Endodermal cell (in vitro differentiated cells): ENCODE measurements around the gene PLEKHG2. TPM values are rescaled to one million over a fixed set of nuclear protein-coding genes. Genes with fewer than 3 reads are reported as not detected.

Experiments used
- DNase-seq: peaks from one replicate; pipeline ENCODE4 v3.0.0-alpha.2; 2017
- H3K27ac ChIP-seq: 2 replicates; pipeline ENCODE4 v1.5.1; 2013; ENCODE audit warnings: mild to moderate bottlenecking, low read depth, low read length, moderate library complexity
- H3K27me3 ChIP-seq: 2 replicates; pipeline ENCODE4 v1.6.1; 2013; ENCODE audit warnings: mild to moderate bottlenecking, low read length, moderate library complexity; ENCODE audit not compliant: insufficient read depth, control insufficient read depth, poor library complexity, severe bottlenecking
- H3K36me3 ChIP-seq: 2 replicates; pipeline ENCODE4 v1.7.0; 2013; ENCODE audit warnings: mild to moderate bottlenecking, low read length, moderate library complexity; ENCODE audit not compliant: control insufficient read depth, insufficient read depth
- H3K4me1 ChIP-seq: one replicate; pipeline ENCODE4 v1.7.0; 2013; ENCODE audit warnings: low read length; ENCODE audit not compliant: control insufficient read depth, insufficient read depth
- H3K4me3 ChIP-seq: 2 replicates; pipeline ENCODE4 v1.5.1; 2013; ENCODE audit warnings: mild to moderate bottlenecking, low read length, moderate library complexity
- H3K9ac ChIP-seq: 2 replicates; pipeline ENCODE4 v1.6.1; 2013; ENCODE audit warnings: mild to moderate bottlenecking, low read length, moderate library complexity; ENCODE audit not compliant: poor library complexity, severe bottlenecking; ENCODE audit errors: extremely low read depth
- H3K9me3 ChIP-seq: 2 replicates; pipeline ENCODE4 v1.6.1; 2013; ENCODE audit warnings: mild to moderate bottlenecking, low read length, moderate library complexity; ENCODE audit not compliant: control insufficient read depth
- H3K27ac Mint-ChIP-seq: 2 replicates; pipeline ENCODE4 v1.8.0; 2020; ENCODE audit warnings: mixed read lengths
- H3K27me3 Mint-ChIP-seq: 2 replicates; pipeline ENCODE4 v1.8.0; 2021; ENCODE audit warnings: mild to moderate bottlenecking, mixed read lengths; ENCODE audit not compliant: insufficient read depth
- H3K36me3 Mint-ChIP-seq: 2 replicates; pipeline ENCODE4 v1.8.0; 2020; ENCODE audit warnings: low read depth, mixed read lengths
- H3K4me1 Mint-ChIP-seq: 2 replicates; pipeline ENCODE4 v1.8.0; 2020; ENCODE audit warnings: mixed read lengths
- H3K4me3 Mint-ChIP-seq: 2 replicates; pipeline ENCODE4 v1.8.0; 2020; ENCODE audit warnings: mild to moderate bottlenecking, moderate library complexity, mixed read lengths
- H3K9me3 Mint-ChIP-seq: 2 replicates; pipeline ENCODE4 v1.8.0; 2020; ENCODE audit warnings: mild to moderate bottlenecking, mixed read lengths
- WGBS, 2 experiments: methylation state at CpG; one replicate each; pipeline versions ENCODE4 v1.1.5 to v1.1.7; 2013; ENCODE audit warnings: missing lambda C conversion rate in 2 of 2, mixed read lengths in 1 of 2; ENCODE audit not compliant: insufficient coverage in 1 of 2, insufficient read length in 1 of 2; 5-methylcytosine and 5-hydroxymethylcytosine counted together
- total RNA-seq, 2 donors: library from RNA; stranded (reverse); fragmentation: NEBNext Ultra II Directional in 1 of 2; extraction: Animal tissue kit (Norgen Biotek cat#: 25700) in 1 of 2; gene quantifications; 2 replicates in 1 of 2; 3 replicates in 1 of 2; pipeline ENCODE4 v1.2.1, GENCODE V29; 2021
- TF ChIP-seq, protein P1 (sequence below): fragments of 200-600 bp; sonication (generic); conservative IDR thresholded peaks from 2 replicates; pipeline ENCODE4 v1.5.0; 2021; ENCODE audit warnings: antibody characterized with exemption, mild to moderate bottlenecking

PLEKHG2 gene
- total RNA-seq, 2 donors from 2014 or later = 127 to 160 TPM

- H3K27me3 Mint-ChIP-seq = no peaks in the 10 kb centered on the region
- no peak overlapping the region for H3K4me3 Mint-ChIP-seq
- no peaks in the 10 kb centered on the region for H3K4me1 ChIP-seq
- DNase-seq = no peak
- H3K36me3 Mint-ChIP-seq = peaks cover 73% of the 10 kb centered on the region
- no peaks in the 10 kb centered on the region for H3K9me3 Mint-ChIP-seq
- peak overlapping the region; percentile 88 for H3K27ac Mint-ChIP-seq
- H3K27ac ChIP-seq = no peak overlapping the region
- H3K4me3 ChIP-seq = no peak overlapping the region
- peaks cover 86% of the 10 kb centered on the region for H3K36me3 ChIP-seq
- WGBS, 2 experiments = 91% methylated on average over 6 of the region's 6 CpGs; no CpG with 5 or more reads in 1 of the 2 experiments
- H3K9ac ChIP-seq = no peak overlapping the region
- no peaks in the 10 kb centered on the region for H3K27me3 ChIP-seq
- TF ChIP-seq, protein P1, sequence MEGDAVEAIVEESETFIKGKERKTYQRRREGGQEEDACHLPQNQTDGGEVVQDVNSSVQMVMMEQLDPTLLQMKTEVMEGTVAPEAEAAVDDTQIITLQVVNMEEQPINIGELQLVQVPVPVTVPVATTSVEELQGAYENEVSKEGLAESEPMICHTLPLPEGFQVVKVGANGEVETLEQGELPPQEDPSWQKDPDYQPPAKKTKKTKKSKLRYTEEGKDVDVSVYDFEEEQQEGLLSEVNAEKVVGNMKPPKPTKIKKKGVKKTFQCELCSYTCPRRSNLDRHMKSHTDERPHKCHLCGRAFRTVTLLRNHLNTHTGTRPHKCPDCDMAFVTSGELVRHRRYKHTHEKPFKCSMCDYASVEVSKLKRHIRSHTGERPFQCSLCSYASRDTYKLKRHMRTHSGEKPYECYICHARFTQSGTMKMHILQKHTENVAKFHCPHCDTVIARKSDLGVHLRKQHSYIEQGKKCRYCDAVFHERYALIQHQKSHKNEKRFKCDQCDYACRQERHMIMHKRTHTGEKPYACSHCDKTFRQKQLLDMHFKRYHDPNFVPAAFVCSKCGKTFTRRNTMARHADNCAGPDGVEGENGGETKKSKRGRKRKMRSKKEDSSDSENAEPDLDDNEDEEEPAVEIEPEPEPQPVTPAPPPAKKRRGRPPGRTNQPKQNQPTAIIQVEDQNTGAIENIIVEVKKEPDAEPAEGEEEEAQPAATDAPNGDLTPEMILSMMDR = no peak
- no peaks in the 10 kb centered on the region for H3K4me1 Mint-ChIP-seq
- no peaks in the 10 kb centered on the region for H3K9me3 ChIP-seq
Measured at GRCh38 chr19:39469567-39469966, 57.1 kb downstream of the PLEKHG2 start.

DNA sequence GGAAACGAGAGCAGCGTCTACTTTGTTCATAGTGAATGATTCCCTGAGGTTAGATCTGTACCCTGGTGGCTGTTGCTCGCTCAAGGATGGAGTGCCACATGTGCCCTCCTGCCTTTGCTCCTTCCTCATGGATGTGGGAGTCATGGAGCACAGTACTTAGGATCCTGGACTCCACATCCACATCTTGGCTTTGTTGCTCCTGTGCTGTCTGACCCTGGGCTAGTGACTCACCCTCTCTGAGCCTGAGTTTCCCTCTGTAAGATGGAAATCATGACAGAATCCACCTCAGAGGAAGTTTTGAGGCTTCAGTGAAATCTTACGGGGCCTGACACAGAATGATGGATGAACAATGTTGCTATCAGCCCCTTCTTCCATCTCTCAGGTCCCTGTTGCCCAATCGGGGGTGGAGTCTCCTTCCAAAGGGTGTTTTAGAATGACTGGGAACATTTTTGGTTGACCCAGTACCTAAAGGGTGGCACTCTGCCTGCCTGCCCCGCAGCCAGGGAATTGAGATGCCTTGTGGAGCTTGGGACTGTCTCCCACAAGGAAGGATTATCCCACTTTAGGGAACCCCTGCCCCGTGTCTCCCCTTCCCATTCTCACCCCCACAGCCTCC lies 58.4 kb downstream of the PLEKHG2 start:
- H3K27ac ChIP-seq = no peak overlapping the region
- no peaks in the 10 kb centered on the region for H3K27me3 ChIP-seq
- Mint-ChIP-seq H3K36me3 (peaks cover 73% of the 10 kb centered on the region), H3K4me3 (no peak overlapping the region), H3K27ac (no peak overlapping the region), H3K4me1 (no peaks in the 10 kb centered on the region), H3K27me3 (no peaks in the 10 kb centered on the region), H3K9me3 (no peaks in the 10 kb centered on the region)
- H3K9me3 ChIP-seq = no peaks in the 10 kb centered on the region
- no peak for DNase-seq
- H3K4me3 ChIP-seq = no peak overlapping the region
- TF ChIP-seq, protein P1 = no peak
- no peak overlapping the region for H3K9ac ChIP-seq
- H3K36me3 ChIP-seq = peaks cover 86% of the 10 kb centered on the region
- 90 to 93% methylated on average over 6 to 7 of the region's 7 CpGs for WGBS, 2 experiments
- H3K4me1 ChIP-seq = no peaks in the 10 kb centered on the region

GRCh38 chr19:39471756-39472536 lies 59.5 kb downstream of the PLEKHG2 start:
- TF ChIP-seq, protein P1 = no peak
- Histone ChIP-seq H3K27ac (no peak overlapping the region), H3K27me3 (no peaks in the 10 kb centered on the region), H3K9ac (no peak overlapping the region), H3K4me3 (no peak overlapping the region), H3K36me3 (peaks cover 88% of the 10 kb centered on the region), H3K4me1 (no peaks in the 10 kb centered on the region), H3K9me3 (no peaks in the 10 kb centered on the region)
- Mint-ChIP-seq H3K36me3 (peaks cover 75% of the 10 kb centered on the region), H3K4me1 (no peaks in the 10 kb centered on the region), H3K27me3 (no peaks in the 10 kb centered on the region), H3K4me3 (no peak overlapping the region), H3K27ac (no peak overlapping the region), H3K9me3 (no peaks in the 10 kb centered on the region)
- no peak for DNase-seq
- WGBS, 2 experiments = 94 to 100% methylated on average over 2 to 8 of the region's 8 CpGs
